Measurements from ENCODE around the gene DUS2.
"Not testable (repeated sequence)": the region's sequence is repeated elsewhere in the genome, so short reads cannot be mapped to it uniquely, and the experiment has no call there.

Gene DUS2

DNA sequence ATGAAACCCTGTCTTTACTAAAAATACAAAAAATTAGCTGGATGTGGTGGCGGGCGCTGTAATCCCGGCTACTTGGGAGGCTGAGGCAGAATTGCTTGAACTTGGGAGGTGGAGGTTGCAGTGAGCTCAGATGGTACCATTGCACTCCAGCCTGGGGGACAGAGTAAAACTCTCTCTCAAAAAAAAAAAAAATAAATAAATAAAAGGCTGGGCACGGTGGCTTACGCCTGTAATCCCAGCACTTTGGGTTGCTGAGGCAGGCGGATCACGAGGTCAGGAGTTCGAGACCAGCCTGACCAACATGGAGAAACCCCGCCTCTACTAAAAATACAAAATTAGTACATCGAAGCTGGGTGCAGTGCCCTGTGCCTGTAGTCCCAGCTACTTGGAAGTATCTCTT lies 69.2 kb downstream of the DUS2 start:
- H3K36me3 ChIP-seq (ENCODE audit: control insufficient read depth, insufficient read depth, low read length); H3K4me3 ChIP-seq (ENCODE audit: low read length); H3K27ac ChIP-seq (ENCODE audit: low read length); H3K9me3 ChIP-seq (ENCODE audit: control insufficient read depth, insufficient read depth, low read length); DNase-seq (ENCODE audit: low read depth, low spot score); H3K27me3 ChIP-seq (ENCODE audit: control insufficient read depth, insufficient read depth, low read length); H3K4me1 ChIP-seq (ENCODE audit: control insufficient read depth, insufficient read depth, low read length): not testable (repeated sequence)
- WGBS (ENCODE audit: insufficient coverage, insufficient read length): no CpG with 5 or more reads among the region's 10 CpGs

- H3K36me3 ChIP-seq (ENCODE audit: control insufficient read depth, insufficient read depth, low read length): no peaks in the 10 kb centered on the region
These were observed 70.9 kb downstream of the DUS2 start for GRCh38 chr16:68093816-68094613.

DNA sequence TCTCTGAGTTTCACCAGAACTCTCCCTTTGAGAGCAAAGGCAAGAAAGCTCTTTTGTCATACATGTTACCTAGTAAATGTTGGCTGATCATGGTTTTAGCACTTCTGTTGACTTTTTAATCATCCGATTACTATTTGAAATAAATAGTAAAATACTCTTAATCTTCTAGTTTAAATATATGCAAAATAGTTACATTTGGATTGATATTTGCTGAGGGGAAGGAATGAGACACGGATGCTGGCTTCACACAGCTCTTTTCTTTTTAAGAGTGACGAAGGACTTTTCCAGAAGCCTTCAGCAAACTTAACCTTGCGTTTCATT lies 71.5 kb downstream of the DUS2 start:
- Histone ChIP-seq H3K4me1 (ENCODE audit: control insufficient read depth, insufficient read depth, low read length) (peaks cover 2% of the 10 kb centered on the region; the same call in 1 of the 2 replicates), H3K4me3 (ENCODE audit: low read length) (no peak overlapping the region), H3K27ac (ENCODE audit: low read length) (no peak overlapping the region), H3K9me3 (ENCODE audit: control insufficient read depth, insufficient read depth, low read length) (no peaks in the 10 kb centered on the region), H3K36me3 (ENCODE audit: control insufficient read depth, insufficient read depth, low read length) (no peaks in the 10 kb centered on the region), H3K27me3 (ENCODE audit: control insufficient read depth, insufficient read depth, low read length) (no peaks in the 10 kb centered on the region)
- no CpG with 5 or more reads among the region's 4 CpGs for WGBS (ENCODE audit: insufficient coverage, insufficient read length)
- no peak for DNase-seq (ENCODE audit: low read depth, low spot score)

More at GRCh38 chr16:68093816-68094613, 70.9 kb downstream of the DUS2 start:
- no peaks in the 10 kb centered on the region for H3K27me3 ChIP-seq (ENCODE audit: control insufficient read depth, insufficient read depth, low read length)
- no peaks in the 10 kb centered on the region for H3K9me3 ChIP-seq (ENCODE audit: control insufficient read depth, insufficient read depth, low read length)
- no peak for DNase-seq (ENCODE audit: low read depth, low spot score)
- no peak overlapping the region for H3K27ac ChIP-seq (ENCODE audit: low read length)
- WGBS (ENCODE audit: insufficient coverage, insufficient read length): no CpG with 5 or more reads among the region's 5 CpGs
- peaks cover 2% of the 10 kb centered on the region; the same call in 1 of the 2 replicates for H3K4me1 ChIP-seq (ENCODE audit: control insufficient read depth, insufficient read depth, low read length)
- no peak overlapping the region for H3K4me3 ChIP-seq (ENCODE audit: low read length)

DNA sequence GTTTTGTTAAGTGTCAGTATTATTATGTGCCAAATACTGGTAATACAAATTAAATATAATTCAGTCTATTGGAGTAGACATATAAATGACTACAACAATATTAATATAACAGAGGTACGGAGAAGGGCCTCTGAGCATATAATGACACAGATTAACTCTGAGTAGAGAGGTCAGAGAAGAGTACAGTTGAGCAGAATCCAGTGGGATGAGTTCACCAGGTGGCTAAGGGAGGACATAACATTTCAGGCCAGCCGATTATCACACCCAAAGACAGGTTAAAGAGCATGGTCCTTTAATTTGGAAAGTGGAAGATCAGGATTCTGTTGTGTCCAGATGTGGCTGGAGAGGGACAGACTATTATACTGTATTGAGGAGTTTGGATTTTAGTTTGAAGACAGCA lies 73.4 kb downstream of the DUS2 start:
- no CpG with 5 or more reads among the region's 2 CpGs for WGBS (ENCODE audit: insufficient coverage, insufficient read length)
- Histone ChIP-seq H3K27me3 (ENCODE audit: control insufficient read depth, insufficient read depth, low read length) (no peaks in the 10 kb centered on the region), H3K27ac (ENCODE audit: low read length) (no peak overlapping the region), H3K4me1 (ENCODE audit: control insufficient read depth, insufficient read depth, low read length) (peaks cover 1% of the 10 kb centered on the region), H3K4me3 (ENCODE audit: low read length) (no peak overlapping the region), H3K36me3 (ENCODE audit: control insufficient read depth, insufficient read depth, low read length) (no peaks in the 10 kb centered on the region), H3K9me3 (ENCODE audit: control insufficient read depth, insufficient read depth, low read length) (no peaks in the 10 kb centered on the region)
- DNase-seq (ENCODE audit: low read depth, low spot score): no peak

DNA sequence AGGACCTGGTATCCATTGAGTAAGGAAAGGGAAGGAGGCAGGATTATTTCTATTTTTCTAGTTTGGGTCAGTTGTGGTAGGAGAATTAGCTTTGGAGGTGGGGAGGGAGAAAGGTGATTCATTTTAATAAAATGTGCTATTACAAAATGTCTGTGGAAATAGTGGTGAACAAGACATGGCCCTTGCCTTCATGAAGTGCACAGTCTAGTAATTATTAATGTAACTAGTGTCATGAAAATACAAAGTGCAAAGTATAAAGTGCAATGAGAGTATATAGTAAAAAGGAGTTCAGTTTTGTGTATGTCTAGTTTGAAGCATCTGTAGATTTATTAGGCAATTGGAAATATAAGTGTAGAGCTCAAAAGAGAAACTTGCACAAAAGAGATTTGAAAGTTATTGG lies 74.0 kb downstream of the DUS2 start:
- Histone ChIP-seq H3K36me3 (ENCODE audit: control insufficient read depth, insufficient read depth, low read length) (no peaks in the 10 kb centered on the region), H3K27ac (ENCODE audit: low read length) (no peak overlapping the region), H3K4me3 (ENCODE audit: low read length) (no peak overlapping the region), H3K27me3 (ENCODE audit: control insufficient read depth, insufficient read depth, low read length) (no peaks in the 10 kb centered on the region), H3K9me3 (ENCODE audit: control insufficient read depth, insufficient read depth, low read length) (no peaks in the 10 kb centered on the region), H3K4me1 (ENCODE audit: control insufficient read depth, insufficient read depth, low read length) (no peaks in the 10 kb centered on the region; the same call in none of the 2 replicates)
- no peak for DNase-seq (ENCODE audit: low read depth, low spot score)

DNA sequence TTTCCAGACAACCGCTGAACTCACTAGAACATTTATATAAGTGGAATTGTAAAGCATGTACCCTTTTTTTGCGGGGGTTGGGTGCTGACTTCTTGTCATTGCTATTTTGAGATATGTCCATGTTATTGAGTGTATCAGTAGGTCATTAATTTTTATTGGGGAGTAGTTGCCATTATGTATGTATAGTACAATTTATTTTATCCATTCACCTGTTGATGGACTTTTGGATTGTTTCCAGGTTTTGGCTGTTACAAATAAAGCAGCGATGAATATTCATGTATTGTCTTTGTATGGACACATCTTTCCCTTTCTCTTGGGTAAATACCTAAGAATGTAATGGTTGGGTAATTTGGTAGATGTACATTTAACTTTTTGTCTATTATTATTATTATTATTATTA lies 74.8 kb downstream of the DUS2 start:
- no peaks in the 10 kb centered on the region for H3K36me3 ChIP-seq (ENCODE audit: control insufficient read depth, insufficient read depth, low read length)
- no peak overlapping the region for H3K4me3 ChIP-seq (ENCODE audit: low read length)
- no CpG with 5 or more reads among the region's 3 CpGs for WGBS (ENCODE audit: insufficient coverage, insufficient read length)
- H3K4me1 ChIP-seq (ENCODE audit: control insufficient read depth, insufficient read depth, low read length): no peaks in the 10 kb centered on the region; the same call in none of the 2 replicates
- DNase-seq (ENCODE audit: low read depth, low spot score): no peak
- H3K9me3 ChIP-seq (ENCODE audit: control insufficient read depth, insufficient read depth, low read length): no peaks in the 10 kb centered on the region
- no peak overlapping the region for H3K27ac ChIP-seq (ENCODE audit: low read length)
- H3K27me3 ChIP-seq (ENCODE audit: control insufficient read depth, insufficient read depth, low read length): no peaks in the 10 kb centered on the region

DNA sequence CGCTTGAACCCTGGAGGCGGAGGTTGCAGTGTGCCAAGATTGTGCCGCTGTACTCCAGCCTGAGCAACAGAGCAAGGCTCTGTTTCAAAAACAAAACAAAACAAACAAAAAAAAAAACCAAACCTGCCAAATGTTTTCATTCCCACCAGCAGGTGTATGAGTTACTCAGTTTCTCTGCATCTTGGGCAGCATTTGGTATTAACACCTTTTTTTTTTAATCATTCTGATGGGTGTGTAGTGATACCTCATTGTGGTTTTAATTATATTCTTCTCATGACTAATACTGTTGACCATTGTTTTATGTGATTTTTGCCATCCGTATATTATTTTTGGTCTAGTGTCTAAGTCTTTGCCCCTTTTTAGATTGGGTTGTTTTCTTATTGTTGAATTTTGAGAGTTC lies 77.4 kb downstream of the DUS2 start:
- DNase-seq (ENCODE audit: low read depth, low spot score): no peak
- no peak overlapping the region for H3K27ac ChIP-seq (ENCODE audit: low read length)
- WGBS (ENCODE audit: insufficient coverage, insufficient read length): no CpG with 5 or more reads among the region's 4 CpGs
- no peak overlapping the region for H3K4me3 ChIP-seq (ENCODE audit: low read length)
- H3K4me1 ChIP-seq (ENCODE audit: control insufficient read depth, insufficient read depth, low read length): no peaks in the 10 kb centered on the region; the same call in 1 of the 2 replicates
- H3K36me3 ChIP-seq (ENCODE audit: control insufficient read depth, insufficient read depth, low read length): no peaks in the 10 kb centered on the region
- no peaks in the 10 kb centered on the region for H3K27me3 ChIP-seq (ENCODE audit: control insufficient read depth, insufficient read depth, low read length)
- no peaks in the 10 kb centered on the region for H3K9me3 ChIP-seq (ENCODE audit: control insufficient read depth, insufficient read depth, low read length)

DNA sequence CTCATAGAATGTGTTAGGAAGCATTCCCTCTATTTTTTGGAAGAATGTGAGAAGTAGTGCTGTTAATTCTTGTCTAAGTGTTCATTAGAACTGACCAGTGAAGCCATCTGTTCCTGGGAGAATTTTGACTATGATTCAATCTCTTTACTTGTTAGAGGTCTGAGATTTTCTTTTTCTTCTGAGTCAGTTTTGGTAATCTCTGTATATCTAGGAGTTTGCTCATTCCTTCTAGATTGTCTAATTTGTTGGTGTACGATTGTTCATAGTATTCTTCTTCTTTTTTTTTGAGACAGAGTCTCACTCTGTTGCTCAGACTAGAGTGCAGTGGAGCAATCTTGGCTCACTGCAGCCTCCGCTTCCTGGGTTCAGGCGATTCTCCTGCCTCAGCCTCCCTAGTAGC lies 82.5 kb downstream of the DUS2 start:
- Histone ChIP-seq H3K27me3 (ENCODE audit: control insufficient read depth, insufficient read depth, low read length) (no peaks in the 10 kb centered on the region), H3K36me3 (ENCODE audit: control insufficient read depth, insufficient read depth, low read length) (no peaks in the 10 kb centered on the region), H3K9me3 (ENCODE audit: control insufficient read depth, insufficient read depth, low read length) (no peaks in the 10 kb centered on the region), H3K4me3 (ENCODE audit: low read length) (no peak overlapping the region), H3K27ac (ENCODE audit: low read length) (no peak overlapping the region), H3K4me1 (ENCODE audit: control insufficient read depth, insufficient read depth, low read length) (no peaks in the 10 kb centered on the region; the same call in 1 of the 2 replicates)
- no peak for DNase-seq (ENCODE audit: low read depth, low spot score)
- no CpG with 5 or more reads among the region's 3 CpGs for WGBS (ENCODE audit: insufficient coverage, insufficient read length)

- H3K36me3 ChIP-seq (ENCODE audit: control insufficient read depth, insufficient read depth, low read length); H3K4me1 ChIP-seq (ENCODE audit: control insufficient read depth, insufficient read depth, low read length); DNase-seq (ENCODE audit: low read depth, low spot score); H3K9me3 ChIP-seq (ENCODE audit: control insufficient read depth, insufficient read depth, low read length); H3K27ac ChIP-seq (ENCODE audit: low read length); H3K27me3 ChIP-seq (ENCODE audit: control insufficient read depth, insufficient read depth, low read length); H3K4me3 ChIP-seq (ENCODE audit: low read length): not testable (repeated sequence)
- no CpG with 5 or more reads among the region's 9 CpGs for WGBS (ENCODE audit: insufficient coverage, insufficient read length)
These were observed 84.3 kb downstream of the DUS2 start for GRCh38 chr16:68107230-68107928.

GRCh38 chr16:68109156-68109555 lies 86.1 kb downstream of the DUS2 start:
- DNase-seq (ENCODE audit: low read depth, low spot score); H3K4me3 ChIP-seq (ENCODE audit: low read length); H3K4me1 ChIP-seq (ENCODE audit: control insufficient read depth, insufficient read depth, low read length); H3K36me3 ChIP-seq (ENCODE audit: control insufficient read depth, insufficient read depth, low read length); H3K27ac ChIP-seq (ENCODE audit: low read length); H3K27me3 ChIP-seq (ENCODE audit: control insufficient read depth, insufficient read depth, low read length); H3K9me3 ChIP-seq (ENCODE audit: control insufficient read depth, insufficient read depth, low read length): not testable (repeated sequence)
- no CpG with 5 or more reads among the region's 5 CpGs for WGBS (ENCODE audit: insufficient coverage, insufficient read length)

DNA sequence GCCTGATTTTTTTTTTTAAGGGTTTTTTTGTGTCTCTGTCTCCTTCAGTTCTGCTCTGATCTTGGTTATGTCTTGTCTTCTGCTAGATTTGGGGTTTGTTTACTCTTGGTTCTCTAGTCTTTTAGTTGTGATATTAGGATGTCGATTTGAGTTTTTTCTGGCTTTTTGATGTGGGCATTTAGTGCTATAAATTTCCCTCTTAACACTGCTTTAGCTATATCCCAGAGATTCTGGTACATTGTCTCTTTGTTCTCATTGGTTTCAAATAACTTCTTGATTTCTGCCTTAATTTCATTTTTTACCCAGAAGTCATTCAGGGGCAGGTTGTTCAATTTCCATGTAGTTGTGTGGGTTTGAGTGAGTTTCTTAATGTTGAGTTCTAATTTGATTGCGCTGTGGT lies 87.5 kb downstream of the DUS2 start:
- not testable (repeated sequence) for H3K9me3 ChIP-seq (ENCODE audit: control insufficient read depth, insufficient read depth, low read length); H3K36me3 ChIP-seq (ENCODE audit: control insufficient read depth, insufficient read depth, low read length); DNase-seq (ENCODE audit: low read depth, low spot score); H3K27ac ChIP-seq (ENCODE audit: low read length); H3K27me3 ChIP-seq (ENCODE audit: control insufficient read depth, insufficient read depth, low read length); H3K4me1 ChIP-seq (ENCODE audit: control insufficient read depth, insufficient read depth, low read length); H3K4me3 ChIP-seq (ENCODE audit: low read length)
- no CpG with 5 or more reads among the region's 2 CpGs for WGBS (ENCODE audit: insufficient coverage, insufficient read length)
